ENCODE data around the gene MARK3. TPM values are rescaled to one million over a fixed set of nuclear protein-coding genes. Genes with fewer than 3 reads are reported as not detected.

Gene MARK3
- total and polyA plus RNA-seq, 2 of the 13 experiments (the other 11 are each of a cell fraction or from before 2014, with no cell fraction given): 47.7 to 56.6 TPM

DNA sequence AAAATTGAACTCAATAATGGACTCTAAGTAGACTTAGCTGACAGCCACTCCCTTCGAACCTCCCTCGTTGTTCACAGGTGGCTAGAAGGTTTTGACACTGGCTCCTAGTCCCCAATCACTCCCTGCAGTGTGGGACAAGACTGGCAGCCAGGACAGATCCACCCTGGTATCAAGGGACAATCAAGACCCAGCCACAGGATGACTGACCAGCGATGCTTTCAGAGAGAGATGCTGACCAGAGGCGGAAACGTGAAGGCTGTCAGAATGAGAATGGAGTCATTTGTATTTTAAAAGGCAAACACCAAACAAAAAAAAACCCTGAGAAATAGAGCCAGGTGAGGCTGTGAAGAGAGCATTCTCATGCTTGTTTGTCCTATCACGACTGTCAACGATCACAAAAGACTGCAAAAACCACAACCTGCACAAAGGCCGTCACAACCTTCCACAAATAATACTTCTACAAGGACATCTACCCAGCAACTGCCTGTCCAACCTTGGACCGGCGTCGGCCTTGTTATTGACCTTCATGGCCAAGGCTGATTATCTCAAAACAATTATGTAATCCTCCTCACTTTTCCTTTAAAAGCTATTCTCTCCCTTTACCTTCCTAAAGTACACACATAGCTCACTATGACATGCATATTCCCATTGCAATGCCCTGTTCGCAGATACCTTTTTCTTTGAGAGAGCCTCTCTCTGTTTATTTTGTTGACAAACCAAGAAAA, 38.0 kb upstream of the MARK3 start (continued):
- TF ChIP-seq NCOR1 (IDR thresholded peaks at IDR 0.05; ENCODE audit: borderline replicate concordance, low read length): 0 out of 2 replicates have a peak, but pooled peaks have one; percentile 22
- peak; percentile 75; the same call in 1 of the 2 replicates for TF ChIP-seq ZNF710 (CRISPR knock-in tag; IDR thresholded peaks at IDR 0.05; ENCODE audit: borderline replicate concordance)
- peak; percentile 94 for TF ChIP-seq RFXAP (CRISPR knock-in tag; IDR thresholded peaks at IDR 0.05; ENCODE audit: borderline replicate concordance)
- TF ChIP-seq ZNF317 (CRISPR knock-in tag; IDR thresholded peaks at IDR 0.05): 0 out of 2 replicates have a peak, but pooled peaks have one; percentile 35
- TF ChIP-seq CEBPG (CRISPR knock-in tag; IDR thresholded peaks at IDR 0.05): peak; percentile 17; the same call in 1 of the 2 replicates
- TF ChIP-seq EP300 (IDR thresholded peaks at IDR 0.05; ENCODE audit: low read depth in 2 of 2, low read length in 2 of 2): peak in 1 of 2 experiments; percentile 50; a peak in 1 of 4 replicates
- TF ChIP-seq EP300 (CRISPR knock-in tag; IDR thresholded peaks at IDR 0.05; ENCODE audit: borderline replicate concordance): 0 out of 2 replicates have a peak, but pooled peaks have one; percentile 16
- peak; percentile 70; the same call in 1 of the 2 replicates for TF ChIP-seq THRA (CRISPR knock-in tag; IDR thresholded peaks at IDR 0.05; ENCODE audit: borderline replicate concordance)
- TF ChIP-seq HDAC2 (CRISPR knock-in tag; IDR thresholded peaks at IDR 0.05): peak; percentile 27; the same call in 1 of the 2 replicates
- no peak for TF ChIP-seq ZFP82 (CRISPR knock-in tag; IDR thresholded peaks at IDR 0.05; ENCODE audit: borderline replicate concordance)
- 0 out of 2 replicates have a peak, but pooled peaks have one; percentile 19 for TF ChIP-seq MED1 (CRISPR knock-in tag; IDR thresholded peaks at IDR 0.05)
- no peak for TF ChIP-seq PHB2 (IDR thresholded peaks at IDR 0.05; ENCODE audit: partially characterized antibody)
- peak; percentile 81 for TF ChIP-seq RFX5 (IDR thresholded peaks at IDR 0.05; ENCODE audit: low read depth, low read length)
- TF ChIP-seq ZHX1 (CRISPR knock-in tag; IDR thresholded peaks at IDR 0.05; ENCODE audit: low read depth): no peak
- TF ChIP-seq UBTF (CRISPR knock-in tag; IDR thresholded peaks at IDR 0.05): 0 out of 2 replicates have a peak, but pooled peaks have one; percentile 3
- TF ChIP-seq SOX5 (CRISPR knock-in tag; IDR thresholded peaks at IDR 0.05; ENCODE audit: borderline replicate concordance): peak; percentile 62; the same call in 1 of the 2 replicates
